H1 (cell line): ENCODE measurements around the gene LRRC28. TPM values are rescaled to one million over a fixed set of nuclear protein-coding genes. Genes with fewer than 3 reads are reported as not detected.

Experiments used
- CTCF ChIA-PET: fragments of 300-600 bp; sonication (Branson Sonifier 250); formaldehyde crosslinking; loops from one replicate; lab custom pipeline; 2021; ENCODE audit not compliant: partially characterized antibody; lab: Charles Lee
- POLR2A ChIA-PET: fragments of 300-600 bp; sonication (Branson Sonifier 250); formaldehyde crosslinking; loops from one replicate; lab custom pipeline; 2021; ENCODE audit warnings: inconsistent platforms; ENCODE audit not compliant: partially characterized antibody; lab: Charles Lee
- DNase-seq, 2 experiments: peaks; one replicate each; pipeline versions ENCODE4 v3.0.0 to v3.0.0-alpha.2; 2010 to 2022; ENCODE audit warnings: low spot score in 2 of 2, low read depth in 1 of 2, mixed read lengths in 1 of 2
- FAIRE-seq: peaks from 2 replicates; lab custom pipeline; 2011; peaks lifted over from hg19 to GRCh38; lab: Jason Lieb, UNC
- H2AFZ ChIP-seq: 2 replicates; pipeline ENCODE4 v1.8.1; 2012; ENCODE audit warnings: low read length, inconsistent platforms
- H2AK5ac ChIP-seq: 2 replicates; pipeline ENCODE4 v1.6.1; 2013; ENCODE audit warnings: low read depth, low read length
- H2BK120ac ChIP-seq: replicated peaks from 2 replicates; pipeline ENCODE3; 2013; ENCODE audit warnings: low read depth, low read length, inconsistent platforms
- H2BK12ac ChIP-seq: 2 replicates; pipeline ENCODE4 v1.6.1; 2013; ENCODE audit warnings: low read depth, low read length
- H2BK15ac ChIP-seq: 2 replicates; pipeline ENCODE4 v1.6.1; 2013; ENCODE audit warnings: low read length
- H2BK20ac ChIP-seq: 2 replicates; pipeline ENCODE4 v1.6.1; 2013; ENCODE audit warnings: low read length
- H2BK5ac ChIP-seq: 2 replicates; pipeline ENCODE4 v1.6.1; 2013; ENCODE audit warnings: low read depth, low read length
- H3K14ac ChIP-seq: 2 replicates; pipeline ENCODE4 v1.6.1; 2013; ENCODE audit warnings: inconsistent platforms; ENCODE audit not compliant: insufficient read length
- H3K18ac ChIP-seq: 2 replicates; pipeline ENCODE4 v1.6.1; 2013; ENCODE audit warnings: low read length; ENCODE audit errors: extremely low read depth
- H3K23ac ChIP-seq: 2 replicates; pipeline ENCODE4 v1.6.1; 2013; ENCODE audit warnings: inconsistent platforms; ENCODE audit not compliant: insufficient read length
- H3K23me2 ChIP-seq: 2 replicates; pipeline ENCODE4 v1.6.1; 2013; ENCODE audit warnings: low read depth, low read length
- H3K27ac ChIP-seq: 2 replicates; pipeline ENCODE4 v1.6.1; 2011; ENCODE audit warnings: low read depth, low read length, inconsistent platforms
- H3K27me3 ChIP-seq, 4 experiments: replicated peaks in 1 of 4; 1 replicate in 1 of 4; 2 replicates in 3 of 4; pipeline versions ENCODE4 v1.6.1 to v1.8.1; 2011 to 2013; ENCODE audit warnings: low read length in 3 of 4, mild to moderate bottlenecking in 3 of 4, inconsistent platforms in 2 of 4, mixed read lengths in 2 of 4, moderate library complexity in 1 of 4; ENCODE audit not compliant: control insufficient read depth in 3 of 4, insufficient read depth in 3 of 4; ENCODE audit errors: extremely low read depth in 1 of 4
- H3K36me3 ChIP-seq, 4 experiments: 2 replicates each; pipeline versions ENCODE4 v1.6.1 to v1.8.1; 2011 to 2013; ENCODE audit warnings: mild to moderate bottlenecking in 4 of 4, low read length in 3 of 4, moderate library complexity in 2 of 4, control low read depth in 1 of 4, inconsistent platforms in 1 of 4; ENCODE audit not compliant: insufficient read depth in 4 of 4, control insufficient read depth in 2 of 4
- H3K4ac ChIP-seq: replicated peaks from 2 replicates; pipeline ENCODE3; 2013; ENCODE audit warnings: low read length, low read depth, mixed read lengths, inconsistent platforms; ENCODE audit not compliant: insufficient read length
- H3K4me1 ChIP-seq, 4 experiments: replicated peaks in 1 of 4; 1 replicate in 1 of 4; 2 replicates in 3 of 4; pipeline versions ENCODE4 v1.6.1 to v1.8.1; 2011 to 2013; ENCODE audit warnings: low read length in 3 of 4, inconsistent platforms in 2 of 4, mixed read lengths in 1 of 4; ENCODE audit not compliant: insufficient read depth in 4 of 4, control insufficient read depth in 3 of 4
- H3K4me2 ChIP-seq, 2 experiments: 2 replicates each; pipeline versions ENCODE4 v1.6.1 to v1.8.1; 2011 to 2013; ENCODE audit warnings: low read depth in 2 of 2, low read length in 2 of 2, control low read depth in 1 of 2, inconsistent platforms in 1 of 2, mild to moderate bottlenecking in 1 of 2; ENCODE audit not compliant: insufficient read depth in 1 of 2
- H3K4me3 ChIP-seq, 4 experiments: fragments of 200-600, 300-600 bp in 1 of 4; sonication (generic), shearing (Covaris generic), sonication (Bioruptor Twin) in 1 of 4; 2 replicates each; pipeline versions ENCODE4 v1.5.1 to v1.8.1; 2011 to 2016; ENCODE audit warnings: low read length in 4 of 4, low read depth in 3 of 4, control low read depth in 2 of 4, inconsistent platforms in 2 of 4, mild to moderate bottlenecking in 2 of 4, mixed read lengths in 1 of 4, moderate library complexity in 1 of 4; ENCODE audit not compliant: insufficient read depth in 2 of 4; ENCODE audit errors: extremely low read depth in 1 of 4
- H3K56ac ChIP-seq: replicated peaks from 2 replicates; pipeline ENCODE3; 2013; ENCODE audit warnings: low read depth, mild to moderate bottlenecking, mixed read lengths, low read length, inconsistent platforms; ENCODE audit not compliant: insufficient read length
- H3K79me1 ChIP-seq: 2 replicates; pipeline ENCODE4 v1.6.1; 2013; ENCODE audit warnings: low read depth, low read length, control low read depth
- H3K79me2 ChIP-seq, 2 experiments: 2 replicates each; pipeline versions ENCODE4 v1.6.1 to v1.8.1; 2012 to 2013; ENCODE audit warnings: low read length in 2 of 2, mild to moderate bottlenecking in 2 of 2, inconsistent platforms in 1 of 2; ENCODE audit not compliant: insufficient read depth in 2 of 2, control insufficient read depth in 1 of 2
- H3K9ac ChIP-seq, 4 experiments: replicated peaks in 1 of 4; 1 replicate in 1 of 4; 2 replicates in 3 of 4; pipeline versions ENCODE4 v1.6.1 to v1.8.1; 2011 to 2013; ENCODE audit warnings: low read depth in 3 of 4, low read length in 3 of 4, control low read depth in 2 of 4, mild to moderate bottlenecking in 2 of 4, moderate library complexity in 2 of 4, inconsistent platforms in 1 of 4; ENCODE audit errors: extremely low read depth in 1 of 4
- H3K9me3 ChIP-seq, 2 experiments: 2 replicates each; pipeline versions ENCODE4 v1.6.1 to v1.8.1; 2012 to 2013; ENCODE audit warnings: mild to moderate bottlenecking in 2 of 2, moderate library complexity in 2 of 2, control low read depth in 1 of 2, inconsistent platforms in 1 of 2, low read depth in 1 of 2, low read length in 1 of 2, mixed read lengths in 1 of 2; ENCODE audit not compliant: insufficient read depth in 2 of 2
- H4K20me1 ChIP-seq, 2 experiments: replicated peaks in 1 of 2; 2 replicates each; pipeline versions ENCODE3 to v1.8.1; 2011 to 2013; ENCODE audit warnings: inconsistent platforms in 2 of 2, low read length in 2 of 2, mild to moderate bottlenecking in 1 of 2; ENCODE audit not compliant: insufficient read depth in 2 of 2, control insufficient read depth in 1 of 2
- H4K5ac ChIP-seq: 2 replicates; pipeline ENCODE4 v1.6.1; 2013; ENCODE audit warnings: low read length, low read depth, mixed read lengths, inconsistent platforms; ENCODE audit not compliant: insufficient read length
- H4K8ac ChIP-seq: 2 replicates; pipeline ENCODE4 v1.8.0; 2013; ENCODE audit warnings: mild to moderate bottlenecking, moderate library complexity, low read length, inconsistent platforms; ENCODE audit not compliant: insufficient read depth; ENCODE audit errors: extremely low read depth
- H4K91ac ChIP-seq: replicated peaks from 2 replicates; pipeline ENCODE3; 2013; ENCODE audit warnings: low read length, mixed read lengths, inconsistent platforms; ENCODE audit not compliant: insufficient read length
- ATF2 ChIP-seq: IDR thresholded peaks from 2 replicates; pipeline ENCODE4 v1.6.1; 2012; ENCODE audit warnings: low read length, inconsistent platforms
- MAX ChIP-seq: IDR thresholded peaks from 2 replicates; pipeline ENCODE4 v1.6.1; 2012; ENCODE audit warnings: inconsistent platforms
- SIX5 ChIP-seq: IDR thresholded peaks from 2 replicates; pipeline ENCODE4 v1.6.1; 2011; ENCODE audit warnings: mild to moderate bottlenecking, low read depth, low read length
- TBP ChIP-seq: IDR thresholded peaks from 2 replicates; pipeline ENCODE4 v1.6.1; 2011; ENCODE audit warnings: low read depth, low read length, improper control_type of control experiment
- polyA plus RNA-seq, 7 experiments: library from polyadenylated mRNA; depleted of rRNA in 3 of 7; stranded (reverse) in 5 of 7; unstranded in 2 of 7; fragments of >200 nt in 5 of 7; fragments of 200-250 nt in 2 of 7; gene quantifications; 1 replicate in 5 of 7; 2 replicates in 1 of 7; 4 replicates in 1 of 7; pipeline versions ENCODE4 v1.2.1 to v1.2.3, GENCODE V29; 2011 to 2013; ENCODE audit warnings: missing spikeins in 2 of 7, mixed read lengths in 2 of 7
- total RNA-seq: library from RNA; stranded (reverse); fragmentation: NEBNext Ultra II Directional; extraction: Animal tissue kit (Norgen Biotek cat#: 25700); gene quantifications from 2 replicates; pipeline ENCODE4 v1.2.1, GENCODE V29; 2021

LRRC28 gene
- total and polyA plus RNA-seq, 2 of the 8 experiments (the other 6 are each of a cell fraction or from before 2014, with no cell fraction given), result 20.2 to 23.3 TPM

- Histone ChIP-seq H3K9me3 (peaks cover 0 to 5% of the 10 kb centered on the region in 2 experiments; a peak in 1 of 4 replicates), H3K4me1 (peaks cover 0 to 13% (median 6%) of the 10 kb centered on the region in 4 experiments; a peak in 3 of 7 replicates), H2BK20ac (no peak overlapping the region), H3K4me3 (no peak overlapping the region), H3K18ac (no peak overlapping the region), H4K5ac (peak overlapping the region; percentile 50), H2AFZ (no peak overlapping the region), H4K20me1 (no peaks in the 10 kb centered on the region), H3K79me2 (no peaks in the 10 kb centered on the region), H2BK15ac (0 out of 2 replicates have a peak overlapping the region, but pooled peaks have one; percentile 9), H3K9ac (no peak overlapping the region), H3K4ac (no peak overlapping the region), H4K91ac (no peak overlapping the region), H3K23ac (no peak overlapping the region), H4K8ac (no peak overlapping the region), H2AK5ac (no peak overlapping the region), H3K23me2 (no peaks in the 10 kb centered on the region), H2BK5ac (0 out of 2 replicates have a peak overlapping the region, but pooled peaks have one; percentile 29), H3K79me1 (no peaks in the 10 kb centered on the region), H3K4me2 (peak overlapping the region in 1 of 2 experiments; percentile 31; a peak in 1 of 4 replicates), H3K27me3 (no peaks in the 10 kb centered on the region), H3K14ac (no peak overlapping the region), H2BK120ac (no peak overlapping the region), H2BK12ac (no peak overlapping the region), H3K27ac (0 out of 2 replicates have a peak overlapping the region, but pooled peaks have one; percentile 11), H3K56ac (no peak overlapping the region), H3K36me3 (peaks cover 0 to 7% (median 0%) of the 10 kb centered on the region in 4 experiments; a peak in 1 of 8 replicates)
- FAIRE-seq (no peak), DNase-seq (no peak)
- ChIA-PET CTCF (interaction anchor here (0.7 to 1.6 kb wide), 6 partner anchors 8 to 66 kb away, joined by 3 to 8 read pairs (median 4); no protein-coding TSS in a partner anchor), POLR2A (no interaction called here)
- no peak for TF ChIP-seq TBP
- no peak for TF ChIP-seq ATF2
- no peak for TF ChIP-seq SIX5
- TF ChIP-seq MAX, result no peak
These were observed 44.6 kb downstream of the LRRC28 start for GRCh38 chr15:99295840-99296239.
